Trophoblast cell (in vitro differentiated cells and primary cell): ENCODE measurements around the gene UPF3A.
"Not testable (repeated sequence)": the region's sequence is repeated elsewhere in the genome, so short reads cannot be mapped to it uniquely, and the experiment has no call there.

Experiments used
- DNase-seq, 2 donors: peaks; one replicate each; pipeline ENCODE4 v3.0.0-alpha.2; 2016
- H2AFZ ChIP-seq: 2 replicates; pipeline ENCODE4 v1.6.1; 2013; ENCODE audit warnings: low read length, moderate library complexity, mild to moderate bottlenecking; ENCODE audit not compliant: insufficient read depth, poor library complexity
- H2AK5ac ChIP-seq: 2 replicates; pipeline ENCODE4 v1.6.1; 2013; ENCODE audit warnings: mild to moderate bottlenecking, low read length
- H2BK120ac ChIP-seq: 2 replicates; pipeline ENCODE4 v1.6.1; 2013; ENCODE audit warnings: low read length, mild to moderate bottlenecking, moderate library complexity; ENCODE audit not compliant: insufficient read depth, poor library complexity
- H2BK12ac ChIP-seq: 2 replicates; pipeline ENCODE4 v1.6.1; 2013; ENCODE audit warnings: mild to moderate bottlenecking, low read length, moderate library complexity
- H2BK5ac ChIP-seq: 2 replicates; pipeline ENCODE4 v1.6.1; 2013; ENCODE audit warnings: low read length, low read depth, moderate library complexity, mild to moderate bottlenecking; ENCODE audit not compliant: poor library complexity
- H3K14ac ChIP-seq: 2 replicates; pipeline ENCODE4 v1.6.1; 2013; ENCODE audit warnings: mild to moderate bottlenecking, low read length
- H3K18ac ChIP-seq: 2 replicates; pipeline ENCODE4 v1.6.1; 2013; ENCODE audit warnings: mild to moderate bottlenecking, low read length
- H3K23ac ChIP-seq: 2 replicates; pipeline ENCODE4 v1.6.1; 2013; ENCODE audit warnings: low read length
- H3K27ac ChIP-seq: 2 replicates; pipeline ENCODE4 v1.5.1; 2013; ENCODE audit warnings: low read depth, mild to moderate bottlenecking, inconsistent platforms, low read length, moderate library complexity
- H3K27me3 ChIP-seq: 2 replicates; pipeline ENCODE4 v1.6.1; 2013; ENCODE audit warnings: inconsistent platforms, mild to moderate bottlenecking, low read length, moderate library complexity; ENCODE audit not compliant: insufficient read depth
- H3K36me3 ChIP-seq, 2 experiments: 1 replicate in 1 of 2; 2 replicates in 1 of 2; pipeline ENCODE4 v1.6.1; 2013; ENCODE audit warnings: low read length in 2 of 2, mild to moderate bottlenecking in 2 of 2, moderate library complexity in 1 of 2; ENCODE audit not compliant: insufficient read depth in 2 of 2, control insufficient read depth in 1 of 2
- H3K4ac ChIP-seq: 2 replicates; pipeline ENCODE4 v1.6.1; 2013; ENCODE audit warnings: low read depth, mild to moderate bottlenecking, low read length, moderate library complexity
- H3K4me1 ChIP-seq, 2 experiments: 1 replicate in 1 of 2; 2 replicates in 1 of 2; pipeline ENCODE4 v1.6.1; 2013; ENCODE audit warnings: low read length in 2 of 2, mild to moderate bottlenecking in 2 of 2, moderate library complexity in 1 of 2; ENCODE audit not compliant: insufficient read depth in 2 of 2, control insufficient read depth in 1 of 2
- H3K4me2 ChIP-seq: 2 replicates; pipeline ENCODE4 v1.6.1; 2013; ENCODE audit warnings: inconsistent platforms, mild to moderate bottlenecking, low read length, moderate library complexity
- H3K4me3 ChIP-seq: 2 replicates; pipeline ENCODE4 v1.5.1; 2013; ENCODE audit warnings: mild to moderate bottlenecking, low read depth, low read length, inconsistent platforms
- H3K79me1 ChIP-seq: one replicate; pipeline ENCODE4 v1.6.1; 2013; ENCODE audit warnings: low read length
- H3K79me2 ChIP-seq: 2 replicates; pipeline ENCODE4 v1.6.1; 2013; ENCODE audit warnings: low read length, mild to moderate bottlenecking; ENCODE audit not compliant: control insufficient read depth, insufficient read depth, poor library complexity
- H3K9ac ChIP-seq: 2 replicates; pipeline ENCODE4 v1.6.1; 2013; ENCODE audit warnings: mild to moderate bottlenecking, low read length
- H3K9me3 ChIP-seq: 2 replicates; pipeline ENCODE4 v1.6.1; 2013; ENCODE audit warnings: low read depth, mild to moderate bottlenecking, control low read depth, inconsistent platforms, low read length; ENCODE audit not compliant: insufficient read depth
- H4K12ac ChIP-seq: 2 replicates; pipeline ENCODE4 v1.6.1; 2013; ENCODE audit warnings: low read depth, mild to moderate bottlenecking, low read length, moderate library complexity
- H4K8ac ChIP-seq: 2 replicates; pipeline ENCODE4 v1.6.1; 2013; ENCODE audit warnings: low read depth, mild to moderate bottlenecking, low read length, moderate library complexity
- H4K91ac ChIP-seq: one replicate; pipeline ENCODE4 v1.6.1; 2013; ENCODE audit warnings: low read depth, mild to moderate bottlenecking, low read length, moderate library complexity
- WGBS: extraction: QIAGEN DNeasy Blood & Tissue Kit; methylation state at CpG from one replicate; pipeline ENCODE4 v1.1.7; 2013; ENCODE audit warnings: missing lambda C conversion rate; ENCODE audit not compliant: insufficient read length, insufficient coverage; ENCODE audit errors: extremely low coverage; 5-methylcytosine and 5-hydroxymethylcytosine counted together

UPF3A gene

GRCh38 chr13:114251639-114252440, 29.6 kb upstream of the UPF3A start:
- H3K4ac ChIP-seq, H4K8ac ChIP-seq, H3K79me2 ChIP-seq, H3K14ac ChIP-seq, H3K18ac ChIP-seq, H3K4me2 ChIP-seq, H4K12ac ChIP-seq, H2BK5ac ChIP-seq, H4K91ac ChIP-seq, H3K27me3 ChIP-seq, H3K79me1 ChIP-seq, H3K9ac ChIP-seq, H3K4me3 ChIP-seq, H3K23ac ChIP-seq, DNase-seq, H2AK5ac ChIP-seq, H3K27ac ChIP-seq, H2AFZ ChIP-seq, H3K9me3 ChIP-seq, H2BK120ac ChIP-seq, H3K4me1 ChIP-seq, H2BK12ac ChIP-seq: not testable (repeated sequence)
- H3K36me3 ChIP-seq = peaks cover 20 to 41% of the 10 kb centered on the region in 2 experiments
- WGBS = no CpG with 5 or more reads among the region's 1 CpG

GRCh38 chr13:114256547-114256946, 24.9 kb upstream of the UPF3A start:
- H3K4me1 ChIP-seq = no peaks in the 10 kb centered on the region
- H3K36me3 ChIP-seq = peaks cover 16 to 38% of the 10 kb centered on the region in 2 experiments
- no peaks in the 10 kb centered on the region for H3K79me1 ChIP-seq
- no peak overlapping the region for H2BK12ac ChIP-seq
- H3K4me3 ChIP-seq = no peak overlapping the region
- no peak overlapping the region for H2BK5ac ChIP-seq
- H3K27me3 ChIP-seq = no peaks in the 10 kb centered on the region
- H3K23ac ChIP-seq = no peak overlapping the region
- H3K18ac ChIP-seq = no peak overlapping the region
- H2BK120ac ChIP-seq = no peak overlapping the region
- H3K79me2 ChIP-seq = no peaks in the 10 kb centered on the region
- no peak overlapping the region for H3K4me2 ChIP-seq
- H2AK5ac ChIP-seq = no peak overlapping the region
- DNase-seq = no peak
- no peak overlapping the region for H3K14ac ChIP-seq
- H3K4ac ChIP-seq = no peak overlapping the region
- no peak overlapping the region for H3K27ac ChIP-seq
- no peak overlapping the region for H4K8ac ChIP-seq
- no peak overlapping the region for H2AFZ ChIP-seq
- WGBS = no CpG with 5 or more reads among the region's 1 CpG
- H4K12ac ChIP-seq = no peak overlapping the region
- no peak overlapping the region for H3K9ac ChIP-seq
- no peak overlapping the region for H4K91ac ChIP-seq
- H3K9me3 ChIP-seq = no peaks in the 10 kb centered on the region

DNA sequence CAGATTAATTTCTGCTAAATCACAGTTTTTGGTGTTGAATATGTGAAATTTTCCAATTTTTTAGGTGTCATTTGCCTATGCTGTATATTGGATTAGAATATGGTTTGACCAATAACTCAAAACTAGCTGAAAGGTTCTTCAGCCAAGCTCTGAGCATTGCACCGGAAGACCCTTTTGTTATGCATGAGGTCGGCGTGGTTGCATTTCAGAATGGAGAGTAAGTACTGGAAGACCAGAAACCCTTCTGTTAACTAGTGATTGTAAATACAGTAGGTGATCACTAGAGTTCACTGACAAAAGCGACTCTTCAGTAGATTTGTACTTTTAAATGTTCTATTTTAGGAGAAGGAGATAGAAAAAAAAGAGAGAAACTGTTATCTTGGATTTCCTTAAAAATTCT, 24.4 kb upstream of the UPF3A start:
- H3K27ac ChIP-seq = no peak overlapping the region
- no peak overlapping the region for H4K12ac ChIP-seq
- no peaks in the 10 kb centered on the region for H3K27me3 ChIP-seq
- H3K9ac ChIP-seq = no peak overlapping the region
- no peak for DNase-seq
- H3K4me3 ChIP-seq = no peak overlapping the region
- no peak overlapping the region for H4K91ac ChIP-seq
- no peak overlapping the region for H2AK5ac ChIP-seq
- no peaks in the 10 kb centered on the region for H3K9me3 ChIP-seq
- H2BK12ac ChIP-seq = no peak overlapping the region
- no peak overlapping the region for H3K4ac ChIP-seq
- no CpG with 5 or more reads among the region's 4 CpGs for WGBS
- H4K8ac ChIP-seq = no peak overlapping the region
- H3K36me3 ChIP-seq = peaks cover 17 to 37% of the 10 kb centered on the region in 2 experiments
- no peak overlapping the region for H3K18ac ChIP-seq
- no peak overlapping the region for H2AFZ ChIP-seq
- no peak overlapping the region for H3K23ac ChIP-seq
- H3K4me1 ChIP-seq = no peaks in the 10 kb centered on the region
- no peak overlapping the region for H2BK5ac ChIP-seq
- no peaks in the 10 kb centered on the region for H3K79me1 ChIP-seq
- no peak overlapping the region for H3K14ac ChIP-seq
- H2BK120ac ChIP-seq = no peak overlapping the region
- no peak overlapping the region for H3K4me2 ChIP-seq
- no peaks in the 10 kb centered on the region for H3K79me2 ChIP-seq

- Histone ChIP-seq H3K9ac (no peak overlapping the region), H3K27ac (no peak overlapping the region), H3K23ac (no peak overlapping the region), H3K4me2 (no peak overlapping the region), H3K36me3 (peaks cover 23 to 43% of the 10 kb centered on the region in 2 experiments), H2BK120ac (no peak overlapping the region), H3K4ac (no peak overlapping the region), H4K12ac (no peak overlapping the region), H2AFZ (no peak overlapping the region), H2BK12ac (no peak overlapping the region), H3K79me1 (no peaks in the 10 kb centered on the region), H4K8ac (no peak overlapping the region), H2AK5ac (no peak overlapping the region), H3K4me3 (no peak overlapping the region), H3K9me3 (no peaks in the 10 kb centered on the region), H3K18ac (no peak overlapping the region), H3K14ac (no peak overlapping the region), H3K27me3 (no peaks in the 10 kb centered on the region), H3K79me2 (no peaks in the 10 kb centered on the region), H4K91ac (no peak overlapping the region), H2BK5ac (no peak overlapping the region), H3K4me1 (no peaks in the 10 kb centered on the region)
- no peak for DNase-seq
- WGBS = no CpG with 5 or more reads among the region's 8 CpGs
These were observed 22.8 kb upstream of the UPF3A start for GRCh38 chr13:114258589-114258988.
